ENCODE data around the gene RBM15B.

RBM15B gene

DNA sequence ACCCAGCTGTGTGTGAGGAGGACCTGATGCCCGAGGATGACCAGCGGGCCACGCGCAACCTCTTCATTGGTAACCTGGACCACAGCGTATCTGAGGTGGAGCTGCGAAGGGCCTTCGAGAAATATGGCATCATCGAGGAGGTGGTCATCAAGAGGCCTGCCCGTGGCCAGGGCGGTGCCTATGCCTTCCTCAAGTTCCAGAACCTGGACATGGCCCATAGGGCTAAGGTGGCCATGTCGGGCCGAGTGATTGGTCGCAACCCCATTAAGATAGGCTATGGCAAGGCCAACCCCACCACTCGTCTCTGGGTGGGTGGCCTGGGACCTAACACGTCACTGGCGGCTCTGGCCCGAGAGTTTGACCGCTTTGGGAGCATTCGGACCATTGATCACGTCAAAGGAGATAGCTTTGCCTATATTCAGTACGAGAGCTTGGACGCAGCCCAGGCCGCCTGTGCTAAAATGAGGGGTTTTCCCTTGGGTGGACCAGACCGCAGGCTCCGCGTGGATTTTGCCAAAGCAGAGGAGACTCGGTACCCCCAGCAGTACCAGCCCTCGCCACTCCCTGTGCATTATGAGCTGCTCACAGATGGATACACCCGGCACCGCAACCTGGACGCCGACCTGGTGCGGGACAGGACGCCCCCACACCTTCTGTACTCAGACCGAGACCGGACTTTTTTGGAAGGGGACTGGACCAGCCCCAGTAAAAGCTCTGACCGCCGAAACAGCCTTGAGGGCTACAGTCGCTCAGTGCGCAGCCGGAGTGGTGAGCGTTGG is 1.5 kb downstream of the RBM15B start:
- no peak for FAIRE-seq

DNA sequence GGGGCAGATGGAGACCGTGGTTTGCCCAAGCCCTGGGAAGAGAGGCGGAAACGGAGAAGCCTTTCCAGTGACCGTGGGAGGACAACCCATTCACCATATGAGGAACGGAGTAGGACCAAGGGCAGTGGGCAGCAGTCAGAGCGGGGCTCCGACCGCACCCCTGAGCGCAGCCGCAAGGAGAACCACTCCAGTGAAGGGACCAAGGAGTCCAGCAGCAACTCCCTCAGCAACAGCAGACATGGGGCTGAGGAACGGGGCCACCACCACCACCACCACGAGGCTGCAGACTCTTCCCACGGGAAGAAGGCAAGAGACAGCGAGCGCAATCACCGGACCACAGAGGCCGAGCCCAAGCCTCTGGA is 2.0 kb downstream of the RBM15B start:
- no peak for FAIRE-seq

DNA sequence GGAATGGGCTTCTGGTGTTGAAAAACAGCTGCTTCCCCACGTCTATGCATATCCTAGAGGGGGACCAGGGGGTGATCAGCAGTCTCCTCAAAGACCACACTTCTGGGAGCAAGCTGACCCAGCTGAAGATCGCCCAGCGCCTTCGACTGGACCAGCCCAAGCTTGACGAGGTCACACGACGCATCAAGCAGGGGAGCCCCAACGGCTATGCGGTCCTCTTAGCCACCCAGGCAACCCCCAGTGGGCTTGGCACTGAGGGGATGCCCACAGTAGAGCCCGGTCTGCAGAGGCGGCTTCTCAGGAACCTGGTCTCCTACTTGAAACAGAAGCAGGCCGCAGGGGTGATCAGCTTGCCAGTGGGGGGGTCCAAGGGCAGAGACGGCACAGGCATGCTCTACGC is 2.5 kb downstream of the RBM15B start:
- FAIRE-seq, result no peak

DNA sequence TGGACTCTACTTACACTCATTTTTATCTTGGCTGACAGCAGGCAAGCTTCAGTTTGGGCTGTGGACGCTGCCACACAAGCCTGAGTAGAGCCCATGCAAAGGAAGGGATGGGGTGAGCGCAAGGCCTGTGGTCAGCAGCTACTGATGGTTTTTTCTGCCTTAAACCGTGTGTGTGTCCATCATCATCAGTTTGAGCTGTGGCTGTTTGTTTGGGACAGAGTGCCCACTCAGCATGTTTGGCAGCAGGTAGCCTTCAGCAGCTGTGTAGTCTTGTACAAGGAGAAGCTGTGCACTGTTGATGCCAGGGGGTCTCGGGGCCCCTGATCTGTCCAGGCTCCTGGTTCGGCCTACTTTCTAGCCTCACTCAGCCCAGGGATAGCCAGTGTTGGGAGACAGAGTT is 3.5 kb downstream of the RBM15B start:
- FAIRE-seq, result no peak

DNA sequence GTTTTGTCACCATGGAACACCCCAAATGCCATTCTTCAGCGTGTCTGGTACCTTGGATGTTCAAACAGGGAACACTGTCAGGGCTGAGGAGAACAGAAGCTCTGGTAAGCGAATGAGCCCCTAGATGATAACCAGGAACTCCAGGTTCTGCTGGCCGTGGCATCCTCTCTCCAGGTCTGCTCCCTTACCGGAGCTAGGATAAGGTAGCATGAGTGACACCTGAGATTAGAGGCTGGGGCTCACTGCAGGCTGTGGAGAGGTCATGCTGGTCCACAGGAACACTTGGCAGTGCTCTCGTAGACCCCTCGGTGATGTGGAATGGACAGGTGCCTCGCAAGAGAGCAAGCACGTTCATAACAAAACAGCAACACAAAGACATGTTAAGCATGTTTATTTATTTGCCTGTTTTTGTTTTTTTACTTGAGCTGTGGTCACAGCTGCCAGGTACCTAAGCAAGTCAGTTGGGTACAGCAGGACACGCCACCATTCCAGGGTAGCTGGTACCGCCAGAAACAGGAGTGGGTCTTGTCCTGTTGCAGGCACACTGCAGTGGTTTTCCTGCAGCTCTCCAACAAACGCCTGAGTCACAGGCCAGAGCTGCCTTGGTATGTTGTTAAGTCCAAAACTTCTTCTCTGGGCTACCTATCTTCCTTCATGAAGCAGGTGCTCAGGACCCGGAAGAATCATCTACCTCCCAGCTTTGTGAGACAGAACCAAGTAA is 4.6 kb downstream of the RBM15B start:
- FAIRE-seq, result no peak

DNA sequence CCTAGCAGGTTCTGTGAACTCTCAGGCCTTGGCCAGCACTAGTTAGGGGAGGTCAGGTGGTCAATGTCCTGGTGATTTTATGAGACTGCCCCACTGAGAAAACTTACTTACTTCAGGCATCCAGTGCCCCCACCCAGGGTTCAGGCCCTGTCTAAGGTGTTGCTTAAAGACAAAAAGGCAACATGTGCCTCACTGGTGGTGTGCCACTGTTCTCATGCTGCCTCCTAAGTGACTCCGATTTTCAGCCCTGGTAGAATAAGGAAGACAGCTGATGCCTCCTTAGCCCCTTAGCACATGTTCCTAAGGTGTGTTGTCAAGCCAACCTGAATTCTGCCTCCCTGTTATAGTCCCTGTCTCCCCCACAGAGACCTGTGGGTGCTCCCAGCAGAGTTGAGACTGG is 5.3 kb downstream of the RBM15B start:
- FAIRE-seq, result no peak

DNA sequence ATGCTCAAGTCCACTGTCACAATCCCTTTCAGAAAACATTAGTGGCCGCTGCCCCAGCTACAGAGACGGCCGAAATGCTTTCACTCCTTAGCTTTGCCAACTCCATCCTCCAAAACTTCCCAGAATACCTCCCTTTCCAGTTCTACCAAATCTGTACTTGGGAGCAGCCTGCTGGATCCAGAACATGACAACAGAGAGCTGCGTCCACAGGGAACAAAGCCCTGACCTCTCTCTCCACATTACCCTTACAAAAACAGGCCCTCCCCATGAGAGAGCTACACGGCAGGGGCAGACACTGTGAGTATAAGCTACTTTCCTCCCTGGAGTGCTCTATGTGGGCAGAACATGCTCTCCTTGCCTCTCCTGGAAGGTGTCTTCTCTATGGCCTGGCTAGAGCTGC is 6.3 kb downstream of the RBM15B start:
- FAIRE-seq, result no peak

DNA sequence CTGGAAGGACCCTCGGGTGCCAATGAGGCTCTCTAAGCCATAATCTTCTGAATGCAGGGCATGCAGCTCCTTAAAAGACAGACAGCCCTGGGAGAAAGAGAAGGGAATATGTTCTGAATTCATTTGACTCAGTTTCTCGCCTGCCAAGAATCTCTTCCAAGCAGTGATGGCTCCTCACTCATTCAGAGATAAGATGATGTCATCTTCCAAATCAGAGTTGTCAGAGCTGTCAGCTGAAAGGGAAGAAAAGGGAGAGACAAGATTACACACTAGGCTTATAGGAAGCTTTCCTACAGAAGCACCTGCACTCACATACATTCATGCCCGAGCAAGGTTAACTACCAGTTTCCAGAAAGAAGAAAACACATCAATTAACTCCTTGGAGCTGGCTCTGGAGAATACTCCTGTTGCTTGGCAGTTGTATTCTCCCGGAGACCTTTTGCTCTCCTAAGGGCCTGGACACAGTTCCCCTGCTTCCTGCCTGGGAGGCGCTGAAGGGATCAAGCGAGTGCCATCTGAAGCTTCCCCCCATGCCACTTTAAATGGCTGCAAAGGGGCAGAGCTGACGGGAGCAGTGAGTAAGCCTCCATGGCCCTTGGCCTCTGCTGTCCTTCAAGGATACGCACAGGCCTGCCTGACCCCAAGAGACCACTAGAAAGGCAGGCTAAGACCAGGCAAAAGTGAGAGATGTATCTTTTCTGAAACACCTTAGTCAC is 7.7 kb downstream of the RBM15B start:
- FAIRE-seq, result no peak

DNA sequence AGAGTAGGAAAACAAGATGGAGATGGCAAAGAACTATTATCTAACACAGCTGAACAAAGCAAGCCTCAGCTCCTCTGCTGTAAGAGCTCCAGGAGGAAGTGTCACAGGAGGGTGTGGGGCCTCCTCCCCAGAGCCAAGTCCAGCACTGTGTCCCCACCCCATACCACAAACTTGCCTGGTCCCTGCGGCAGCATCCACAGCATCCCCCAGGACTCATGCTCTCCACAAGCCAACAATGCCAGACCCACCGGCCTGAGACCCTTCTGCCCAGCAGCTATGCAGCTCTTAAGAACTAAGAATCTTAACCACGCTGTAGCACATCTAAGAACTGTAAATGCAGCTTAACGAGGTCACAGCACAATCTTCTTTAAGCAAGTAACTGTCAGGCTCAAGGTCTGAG is 9.1 kb downstream of the RBM15B start:
- no peak for FAIRE-seq

DNA sequence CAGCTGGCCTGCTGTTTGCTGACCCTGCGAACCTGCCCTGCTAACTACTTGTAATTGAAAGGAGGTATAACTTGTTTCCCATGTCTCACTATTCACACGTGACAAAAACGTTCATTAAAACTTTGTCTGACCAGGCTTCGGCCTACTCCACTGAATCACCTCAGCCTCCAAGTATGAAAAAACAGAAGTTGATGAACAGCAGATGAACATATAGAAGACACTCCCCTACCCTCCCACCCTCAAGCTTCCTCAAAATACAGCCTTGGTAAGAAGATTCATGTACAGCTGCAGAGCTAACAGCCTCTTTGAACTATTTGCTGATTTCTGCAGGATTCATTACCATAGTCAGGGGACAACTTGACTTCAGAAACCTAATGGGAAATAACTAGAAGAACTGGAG is 10.7 kb downstream of the RBM15B start:
- FAIRE-seq, result no peak

DNA sequence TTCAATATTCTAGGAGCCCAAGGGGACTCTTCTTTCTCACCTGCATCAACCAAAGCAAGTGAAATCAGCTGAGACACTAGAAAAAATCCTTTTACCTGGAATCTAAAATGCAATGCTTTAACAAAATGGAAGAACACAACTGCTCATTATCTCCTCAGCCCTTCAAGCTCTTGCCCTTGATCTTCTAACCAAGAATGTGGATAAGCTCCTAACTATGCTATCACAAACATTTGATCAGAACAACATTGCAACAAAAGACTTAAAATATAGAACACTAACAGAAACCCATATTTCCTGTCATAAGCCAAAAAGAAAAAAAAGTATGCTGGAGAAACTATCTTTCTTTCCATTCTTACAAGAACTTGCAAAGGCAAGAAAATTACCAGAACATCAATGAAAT is 12.6 kb downstream of the RBM15B start:
- FAIRE-seq, result no peak

DNA sequence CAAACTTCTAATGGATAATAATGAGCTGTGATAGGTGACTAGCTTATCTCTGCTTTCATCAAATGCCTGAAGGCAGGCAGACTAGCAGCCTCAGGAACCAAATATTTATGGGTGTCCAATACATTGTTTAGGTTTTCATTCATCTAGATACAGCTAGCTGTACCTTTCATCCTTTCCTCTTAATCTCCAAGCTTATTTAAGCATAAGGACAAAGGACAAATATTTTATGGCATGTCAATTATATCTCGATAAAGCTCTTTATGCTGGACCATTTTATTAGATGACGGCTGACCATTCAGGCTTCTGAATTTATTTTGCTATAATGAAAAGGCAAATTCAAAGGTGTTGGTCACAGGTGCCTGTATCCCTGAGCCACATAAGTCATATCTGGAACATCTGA is 16.9 kb downstream of the RBM15B start:
- no peak for FAIRE-seq

DNA sequence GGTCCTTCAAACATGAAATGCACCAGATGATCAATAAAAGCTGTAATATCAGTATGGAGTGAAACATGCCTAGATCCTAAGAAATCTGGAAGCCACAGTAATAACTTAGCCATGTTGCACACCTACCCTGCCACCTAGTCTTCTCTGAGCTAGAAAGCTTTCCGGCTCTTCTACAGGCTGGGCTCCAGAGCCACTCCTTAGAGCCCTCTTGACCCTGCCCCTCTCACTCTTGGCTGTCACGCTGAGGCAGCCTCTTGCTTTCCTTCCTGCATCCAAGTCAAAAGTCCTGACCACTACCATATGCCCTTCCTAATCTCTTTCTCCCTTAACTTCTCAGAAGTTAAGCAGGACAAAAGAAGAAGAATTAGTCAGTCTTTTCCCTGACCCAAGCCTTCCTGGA is 17.7 kb downstream of the RBM15B start:
- FAIRE-seq, result no peak

DNA sequence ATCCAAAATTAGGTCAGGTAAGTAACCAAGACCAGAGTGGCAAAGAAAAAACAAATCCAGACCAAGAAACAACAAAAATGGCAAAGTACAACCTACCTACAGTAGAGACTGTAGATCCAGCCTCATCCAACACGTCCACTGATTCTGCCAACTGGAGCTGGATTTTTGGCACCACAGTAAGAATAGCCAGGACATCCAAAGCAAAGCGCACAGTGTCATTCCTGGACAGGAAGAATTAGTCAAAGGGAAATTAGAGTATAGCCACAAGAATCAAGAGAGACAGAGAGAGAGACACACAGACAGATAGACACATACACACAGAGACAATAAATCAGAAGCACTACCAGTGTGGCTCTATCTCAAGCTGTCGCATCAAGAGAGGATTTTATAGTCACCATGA is 31.1 kb downstream of the RBM15B start:
- FAIRE-seq, result no peak

DNA sequence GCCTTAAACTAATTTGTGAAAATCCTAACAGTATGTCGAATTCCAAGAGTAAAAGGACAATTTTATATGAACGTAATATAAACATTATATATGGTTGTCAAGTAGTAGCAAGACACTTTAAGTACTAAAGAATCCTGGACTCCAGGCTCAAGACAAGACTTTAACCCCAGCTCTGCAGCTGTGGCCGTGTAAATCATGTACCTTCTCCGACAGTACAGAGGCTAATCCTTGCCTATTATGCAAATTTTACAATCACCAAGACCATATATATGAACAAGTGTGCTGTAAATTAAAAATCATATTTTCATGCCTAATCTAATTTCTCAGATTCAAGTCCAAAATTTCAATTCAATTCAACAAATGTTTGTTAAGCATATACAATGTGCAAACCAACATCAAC is 35.8 kb downstream of the RBM15B start:
- FAIRE-seq, result no peak

DNA sequence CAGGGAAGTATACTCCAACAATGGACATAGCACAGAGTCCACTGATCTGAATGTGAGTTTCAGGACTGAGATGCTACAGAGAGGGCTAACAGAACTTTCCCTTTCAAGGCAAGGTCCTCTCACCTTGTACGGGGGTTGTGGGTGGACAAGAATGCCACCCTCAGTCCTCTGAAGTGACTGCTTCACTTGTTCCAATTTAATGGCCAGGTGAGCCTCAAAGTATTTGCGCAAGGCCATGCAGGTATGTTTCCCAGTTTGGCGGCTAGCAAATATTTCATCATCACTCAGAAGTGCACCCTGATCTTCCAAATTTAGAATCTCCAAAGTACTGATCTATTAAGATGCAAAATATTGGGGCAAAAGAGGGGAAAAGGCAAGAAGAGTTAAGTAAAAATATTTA is 38.1 kb downstream of the RBM15B start:
- no peak for FAIRE-seq

DNA sequence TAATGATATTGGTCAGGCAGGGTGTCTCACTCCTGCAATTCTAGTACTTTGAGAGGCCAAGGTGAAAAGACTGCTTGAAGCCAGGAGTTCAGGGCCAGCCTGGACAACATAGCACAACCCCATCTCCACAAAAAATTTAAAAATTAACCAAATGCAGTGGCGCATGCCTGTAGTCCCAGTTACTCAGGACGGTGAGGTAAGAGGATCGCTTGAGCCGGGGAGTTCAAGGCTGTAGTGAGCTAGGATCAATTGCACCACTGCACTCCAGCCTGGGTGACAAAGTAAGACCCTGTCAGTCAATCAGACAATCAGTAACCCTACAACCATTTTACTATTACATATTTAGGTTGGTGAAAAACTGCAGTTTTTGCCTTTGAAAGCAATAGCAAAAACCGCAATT is 43.0 kb downstream of the RBM15B start:
- FAIRE-seq, result no peak

DNA sequence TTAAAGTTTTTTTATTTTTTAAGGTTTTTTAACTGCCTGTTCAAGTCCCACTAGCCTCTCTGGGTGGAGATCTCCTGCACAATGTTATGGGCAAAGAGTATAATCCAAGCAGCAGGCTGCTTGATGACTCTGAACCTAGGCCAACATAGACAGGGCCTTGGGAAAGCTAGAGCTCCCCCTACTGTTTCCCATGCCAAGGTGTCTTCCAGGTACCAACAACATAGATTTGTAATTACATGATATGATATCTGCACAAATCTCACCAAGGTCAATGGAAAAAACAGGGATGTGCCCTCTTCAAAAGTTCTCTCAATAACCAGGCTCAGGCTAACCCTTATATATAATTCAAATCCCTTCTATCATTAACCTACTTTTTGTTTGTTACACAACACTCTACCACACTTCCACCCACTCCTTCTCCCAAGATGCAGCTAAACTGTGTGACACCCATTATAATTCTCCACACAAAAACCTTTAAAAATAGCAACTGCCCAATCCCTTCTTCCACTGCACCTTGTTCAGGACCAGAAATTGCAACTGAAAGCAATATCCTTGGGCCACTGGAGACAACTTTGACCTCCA is 43.8 kb downstream of the RBM15B start:
- no peak for FAIRE-seq

DNA sequence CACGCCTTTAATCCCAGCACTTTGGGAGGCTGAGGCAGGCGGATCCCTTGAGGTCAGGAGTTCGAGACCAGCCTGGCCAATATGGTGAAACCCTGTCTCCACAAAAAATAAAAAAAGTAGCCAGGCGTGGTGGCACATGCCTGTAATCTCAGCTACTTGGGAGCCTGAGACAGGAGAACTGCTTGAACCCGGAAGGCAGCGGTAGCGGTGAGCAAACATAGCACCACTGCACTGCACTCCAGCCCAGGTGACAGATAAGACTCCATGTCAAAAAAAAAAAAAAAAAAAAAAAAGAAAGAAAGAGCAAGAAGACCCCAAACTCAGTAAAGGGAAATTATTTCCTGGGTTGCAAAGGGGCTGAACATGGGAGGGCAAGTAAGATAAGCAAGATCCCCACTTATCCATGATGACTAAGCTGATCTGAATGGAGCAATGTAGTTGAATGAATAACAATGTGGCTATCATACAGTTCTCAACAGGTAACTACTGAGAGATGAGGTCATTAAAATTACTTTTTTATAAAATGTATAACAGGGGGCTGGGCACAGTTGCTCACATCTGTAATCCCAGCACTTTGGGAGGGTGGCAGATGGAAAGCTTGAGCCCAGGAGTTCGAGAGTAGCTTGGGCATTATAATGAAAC is 46.0 kb downstream of the RBM15B start:
- FAIRE-seq, result no peak

DNA sequence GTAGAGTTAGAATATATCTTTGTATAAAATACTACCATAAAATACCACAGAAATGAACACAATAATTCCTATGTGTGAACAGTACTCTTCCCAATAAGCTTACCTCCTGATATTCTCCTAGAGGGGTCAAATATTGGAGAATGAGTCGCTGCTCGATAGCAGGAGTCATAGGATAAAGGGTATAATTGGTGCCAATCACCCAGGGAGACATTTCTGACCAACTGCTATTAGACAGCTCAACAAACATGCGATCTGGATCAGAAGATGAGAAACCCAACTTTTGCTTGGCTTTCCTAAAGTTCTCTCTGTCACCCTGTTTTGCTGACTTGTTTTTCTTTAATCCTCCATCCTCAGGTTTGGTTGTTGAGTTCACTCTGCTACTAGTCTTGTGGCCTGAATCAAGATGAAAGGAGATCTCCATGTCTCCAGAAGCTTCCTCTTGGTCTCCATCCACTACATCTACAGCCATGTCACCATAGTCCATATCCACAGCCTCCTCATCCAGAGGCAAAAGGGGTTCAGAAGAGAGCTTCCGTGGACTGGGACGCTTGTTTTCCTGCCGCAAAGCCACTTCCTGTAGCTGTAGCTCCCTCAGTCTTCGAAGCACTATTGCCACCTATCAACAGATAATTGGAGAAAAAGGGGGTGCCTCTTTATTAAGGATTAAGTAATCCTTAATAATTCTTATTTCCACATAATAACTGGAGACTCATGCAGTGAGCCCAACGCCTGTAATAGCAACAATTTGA is 50.4 kb downstream of the RBM15B start:
- no peak for FAIRE-seq

DNA sequence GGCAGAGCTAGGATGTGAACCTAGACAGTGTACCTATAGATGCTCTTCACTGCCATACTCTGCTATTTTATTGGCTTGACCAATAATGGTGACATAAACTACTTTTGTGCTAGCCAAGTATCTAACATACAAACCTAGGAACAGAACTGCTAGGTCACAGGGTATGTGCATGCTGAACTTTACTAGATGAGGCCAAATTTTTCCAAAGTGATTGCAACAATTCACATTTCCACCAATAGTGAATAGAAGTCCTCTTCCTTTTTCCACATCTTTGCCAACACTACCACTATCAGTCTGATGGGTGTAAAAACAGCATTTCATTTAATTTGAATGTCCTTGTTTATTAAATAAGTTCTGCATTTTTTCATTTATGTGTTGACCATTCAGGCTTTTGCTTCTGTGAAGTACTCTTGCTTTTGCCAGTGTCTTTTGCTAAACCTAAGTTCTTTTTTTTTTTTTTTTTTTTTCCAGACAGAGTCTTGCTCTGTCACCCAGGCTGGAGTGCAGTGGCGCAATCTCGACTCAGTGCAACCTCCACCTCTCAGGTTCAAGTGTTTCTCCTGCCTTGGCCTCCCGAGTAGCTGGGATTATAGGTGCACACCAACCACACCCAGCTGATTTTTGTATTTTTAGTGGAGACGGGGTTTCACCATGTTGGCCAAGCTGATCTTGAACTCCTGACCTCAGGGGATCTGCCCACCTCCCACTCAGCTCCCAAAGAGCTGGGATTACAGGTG is 54.6 kb downstream of the RBM15B start:
- FAIRE-seq, result no peak

Data from endometrium (tissue), 2 donors.